Vagina (tissue), 2 donors: ENCODE results near the gene SSUH2.

ENCODE experiments used
- POLR2A ChIP-seq, 2 donors: fragments of 450-650 bp; IDR thresholded peaks; one replicate each; pipeline ENCODE4 v1.6.1; 2017; ENCODE audit warnings: antibody characterized with exemption in 2 of 2, mild to moderate bottlenecking in 2 of 2, moderate library complexity in 2 of 2
- POLR2AphosphoS5 ChIP-seq, 2 donors: sonication (generic); formaldehyde crosslinking; IDR thresholded peaks; one replicate each; pipeline ENCODE4 v1.9.0; 2017; ENCODE audit warnings: antibody characterized with exemption in 2 of 2, mild to moderate bottlenecking in 2 of 2, low read depth in 1 of 2; ENCODE audit not compliant: insufficient read depth in 1 of 2
- TF ChIP-seq, protein P1 (sequence below), 3 experiments: fragments of 450-650 bp in 2 of 3; fragments of 200-600 bp in 1 of 3; sonication (generic) in 1 of 3; IDR thresholded peaks; one replicate each; pipeline ENCODE4 v1.5.1; 2017 to 2019; ENCODE audit warnings: antibody characterized with exemption in 3 of 3, mild to moderate bottlenecking in 2 of 3, moderate library complexity in 2 of 3

DNA sequence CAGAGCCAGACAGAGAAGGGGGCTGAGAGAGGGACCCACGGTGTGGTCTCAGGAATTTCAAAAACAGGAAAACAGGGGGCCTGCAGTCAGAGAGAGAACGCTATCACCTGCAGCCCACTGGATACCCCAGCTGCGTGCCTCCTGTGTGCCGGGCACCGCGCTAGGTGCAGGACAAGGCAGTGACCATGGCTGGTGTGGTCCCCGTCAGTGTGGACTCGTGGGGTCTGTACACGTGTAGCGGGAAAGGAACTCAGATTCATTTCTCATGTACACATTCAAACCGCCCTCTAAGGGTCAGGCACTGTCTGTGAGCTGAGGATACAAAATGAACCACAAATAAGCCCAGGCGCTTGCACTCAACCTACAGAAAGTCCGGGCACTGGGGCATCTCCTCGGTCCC is 20.9 kb downstream of the SSUH2 start:
- TF ChIP-seq POLR2A (IDR thresholded peaks at IDR 0.05) (no peak), POLR2AphosphoS5 (IDR thresholded peaks at IDR 0.05; ENCODE audit: insufficient read depth in 1 of 2, low read depth in 1 of 2) (no peak)
- TF ChIP-seq, protein P1, sequence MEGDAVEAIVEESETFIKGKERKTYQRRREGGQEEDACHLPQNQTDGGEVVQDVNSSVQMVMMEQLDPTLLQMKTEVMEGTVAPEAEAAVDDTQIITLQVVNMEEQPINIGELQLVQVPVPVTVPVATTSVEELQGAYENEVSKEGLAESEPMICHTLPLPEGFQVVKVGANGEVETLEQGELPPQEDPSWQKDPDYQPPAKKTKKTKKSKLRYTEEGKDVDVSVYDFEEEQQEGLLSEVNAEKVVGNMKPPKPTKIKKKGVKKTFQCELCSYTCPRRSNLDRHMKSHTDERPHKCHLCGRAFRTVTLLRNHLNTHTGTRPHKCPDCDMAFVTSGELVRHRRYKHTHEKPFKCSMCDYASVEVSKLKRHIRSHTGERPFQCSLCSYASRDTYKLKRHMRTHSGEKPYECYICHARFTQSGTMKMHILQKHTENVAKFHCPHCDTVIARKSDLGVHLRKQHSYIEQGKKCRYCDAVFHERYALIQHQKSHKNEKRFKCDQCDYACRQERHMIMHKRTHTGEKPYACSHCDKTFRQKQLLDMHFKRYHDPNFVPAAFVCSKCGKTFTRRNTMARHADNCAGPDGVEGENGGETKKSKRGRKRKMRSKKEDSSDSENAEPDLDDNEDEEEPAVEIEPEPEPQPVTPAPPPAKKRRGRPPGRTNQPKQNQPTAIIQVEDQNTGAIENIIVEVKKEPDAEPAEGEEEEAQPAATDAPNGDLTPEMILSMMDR (IDR thresholded peaks at IDR 0.05), result no peak
